Ishikawa (cell line): ENCODE data around the gene GFRA1.

Experiments used
- CEBPB ChIP-seq: IDR thresholded peaks from 2 replicates; pipeline ENCODE4 v1.6.1; 2012
- CREB1 ChIP-seq: IDR thresholded peaks from 2 replicates; pipeline ENCODE4 v1.6.1; 2012; ENCODE audit warnings: low read depth
- EGR1 ChIP-seq: IDR thresholded peaks from 2 replicates; pipeline ENCODE4 v1.6.1; 2012
- EP300 ChIP-seq: IDR thresholded peaks from 2 replicates; pipeline ENCODE4 v1.6.1; 2012; ENCODE audit warnings: borderline replicate concordance
- FOXM1 ChIP-seq: IDR thresholded peaks from 2 replicates; pipeline ENCODE4 v1.6.1; 2012; ENCODE audit warnings: low read depth, borderline replicate concordance
- MAX ChIP-seq: IDR thresholded peaks from 2 replicates; pipeline ENCODE4 v1.6.1; 2012
- NFIC ChIP-seq: IDR thresholded peaks from 2 replicates; pipeline ENCODE4 v1.6.1; 2012
- RAD21 ChIP-seq: IDR thresholded peaks from 2 replicates; pipeline ENCODE4 v1.6.1; 2012; ENCODE audit warnings: low read depth
- REST ChIP-seq: IDR thresholded peaks from 2 replicates; pipeline ENCODE4 v1.6.1; 2012; ENCODE audit warnings: low read depth, mild to moderate bottlenecking
- TAF1 ChIP-seq: IDR thresholded peaks from 2 replicates; pipeline ENCODE4 v1.6.1; 2012; ENCODE audit warnings: low read depth, mild to moderate bottlenecking
- TCF12 ChIP-seq: IDR thresholded peaks from 2 replicates; pipeline ENCODE4 v1.6.1; 2012; ENCODE audit warnings: low read depth
- TEAD4 ChIP-seq: IDR thresholded peaks from 2 replicates; pipeline ENCODE4 v1.6.1; 2012
- USF1 ChIP-seq: IDR thresholded peaks from 2 replicates; pipeline ENCODE4 v1.6.1; 2012
- YY1 ChIP-seq: IDR thresholded peaks from 2 replicates; pipeline ENCODE4 v1.6.1; 2012; ENCODE audit warnings: low read depth
- ZBTB7A ChIP-seq: IDR thresholded peaks from 2 replicates; pipeline ENCODE4 v1.6.1; 2012; ENCODE audit warnings: low read depth

Gene GFRA1

GRCh38 chr10:116254422-116255155, 18.4 kb downstream of the GFRA1 start:
- TF ChIP-seq FOXM1 (no peak), EP300 (no peak), MAX (no peak), YY1 (no peak), RAD21 (no peak), EGR1 (no peak), NFIC (no peak), CREB1 (no peak), TCF12 (no peak), TEAD4 (no peak), REST (no peak), CEBPB (no peak), USF1 (no peak), ZBTB7A (no peak), TAF1 (no peak)

GRCh38 chr10:116253716-116254115, 19.3 kb downstream of the GFRA1 start:
- no peak for TF ChIP-seq MAX
- no peak for TF ChIP-seq FOXM1
- TF ChIP-seq CREB1, result no peak
- TF ChIP-seq USF1, result no peak
- no peak for TF ChIP-seq CEBPB
- no peak for TF ChIP-seq ZBTB7A
- no peak for TF ChIP-seq NFIC
- no peak for TF ChIP-seq EP300

- TF ChIP-seq MAX (no peak), FOXM1 (no peak), RAD21 (no peak), YY1 (no peak), ZBTB7A (no peak), CREB1 (no peak), REST (no peak), CEBPB (no peak), TEAD4 (no peak)
These were observed 21.2 kb downstream of the GFRA1 start for GRCh38 chr10:116251602-116252395.

GRCh38 chr10:116247691-116248090, 25.3 kb downstream of the GFRA1 start:
- TF ChIP-seq CREB1, result no peak
- TF ChIP-seq EGR1, result no peak

- TF ChIP-seq USF1, result no peak
- no peak for TF ChIP-seq TEAD4
- no peak for TF ChIP-seq ZBTB7A
- TF ChIP-seq FOXM1, result no peak
- TF ChIP-seq TAF1, result no peak
- no peak for TF ChIP-seq CREB1
- no peak for TF ChIP-seq MAX
- no peak for TF ChIP-seq NFIC
- no peak for TF ChIP-seq CEBPB
- TF ChIP-seq YY1, result no peak
- TF ChIP-seq EP300, result no peak
- TF ChIP-seq RAD21, result no peak
- no peak for TF ChIP-seq TCF12
- TF ChIP-seq REST, result no peak
- TF ChIP-seq EGR1, result no peak
These were observed 26.7 kb downstream of the GFRA1 start for GRCh38 chr10:116246263-116246662.
